Kidney epithelial cell (primary cell): Measurements from ENCODE around the gene TRUB1. TPM values are rescaled to one million over a fixed set of nuclear protein-coding genes. Genes with fewer than 3 reads are reported as not detected.

Experiments
- DNase-seq: peaks from one replicate; pipeline ENCODE4 v3.0.0-alpha.2; 2010; ENCODE audit warnings: low read depth
- H3K27me3 ChIP-seq: 2 replicates; pipeline ENCODE4 v1.6.0; 2011; ENCODE audit warnings: low read length; ENCODE audit not compliant: control insufficient read depth, insufficient read depth
- H3K36me3 ChIP-seq: 2 replicates; pipeline ENCODE4 v1.5.1; 2011; ENCODE audit warnings: low read length; ENCODE audit not compliant: control insufficient read depth, insufficient read depth
- H3K4me3 ChIP-seq: 2 replicates; pipeline ENCODE4 v1.5.1; 2011; ENCODE audit warnings: low read depth, mild to moderate bottlenecking, control low read depth, low read length
- CTCF ChIP-seq: IDR thresholded peaks from 2 replicates; pipeline ENCODE4 v1.5.1; 2011; ENCODE audit warnings: mild to moderate bottlenecking, moderate library complexity, low read length, control low read depth, inconsistent platforms; ENCODE audit not compliant: insufficient read depth, poor library complexity, severe bottlenecking
- total RNA-seq: library from RNA; depleted of rRNA; stranded (reverse); fragments of >200 nt; gene quantifications from 2 replicates; pipeline ENCODE4 v1.2.3, GENCODE V29; 2015

The TRUB1 gene
- total RNA-seq, 1 donor from 2014 or later: 31.5 TPM

DNA sequence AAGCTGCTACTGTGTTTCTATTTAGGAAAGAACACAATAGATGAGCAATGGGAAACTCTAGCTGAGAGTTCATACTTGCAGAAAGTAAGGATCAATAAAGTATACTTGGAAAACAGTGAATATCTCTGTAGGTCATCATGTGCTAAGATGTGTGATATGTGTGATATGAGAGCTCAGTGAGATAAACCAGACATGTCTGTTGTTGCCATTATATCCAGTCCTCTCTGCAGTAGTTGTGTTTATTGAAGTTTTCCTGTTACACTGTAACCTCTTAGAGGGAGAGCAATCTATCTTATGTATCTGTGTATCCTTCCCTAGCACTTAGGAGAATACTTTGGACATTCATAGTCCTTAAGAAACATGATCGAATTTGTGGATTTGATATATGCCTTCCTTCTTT, 19.1 kb downstream of the TRUB1 start:
- no peak for TF ChIP-seq CTCF
- DNase-seq: no peak
- Histone ChIP-seq H3K27me3 (no peaks in the 10 kb centered on the region), H3K36me3 (no peaks in the 10 kb centered on the region), H3K4me3 (no peak overlapping the region)

- Histone ChIP-seq H3K4me3 (no peak overlapping the region), H3K36me3 (no peaks in the 10 kb centered on the region), H3K27me3 (no peaks in the 10 kb centered on the region)
- TF ChIP-seq CTCF: no peak
- DNase-seq: no peak
Measured at GRCh38 chr10:114957673-114958072, 19.7 kb downstream of the TRUB1 start.

DNA sequence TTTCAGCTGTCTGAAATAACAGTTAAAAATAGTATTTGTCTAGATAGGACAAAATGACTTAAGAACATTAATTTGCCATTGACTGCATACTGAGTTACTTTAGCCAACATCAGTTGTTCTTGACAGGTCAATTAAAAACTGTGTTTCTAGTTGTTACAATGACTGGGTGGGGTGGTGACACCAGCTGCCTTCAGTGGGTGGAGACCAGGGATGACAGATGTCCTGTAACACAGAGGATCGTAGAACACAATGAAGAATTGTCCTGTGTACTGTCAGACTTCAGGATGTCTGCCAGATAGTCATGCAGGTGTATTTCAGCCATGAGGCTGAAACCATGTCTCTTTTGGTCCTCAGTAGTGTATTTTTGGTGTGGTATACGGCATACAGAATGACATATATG, 24.4 kb downstream of the TRUB1 start:
- no peak for TF ChIP-seq CTCF
- H3K4me3 ChIP-seq: no peak overlapping the region
- H3K27me3 ChIP-seq: no peaks in the 10 kb centered on the region
- no peak for DNase-seq
- no peaks in the 10 kb centered on the region for H3K36me3 ChIP-seq

GRCh38 chr10:114963908-114964307, 25.9 kb downstream of the TRUB1 start:
- no peak for DNase-seq
- Histone ChIP-seq H3K27me3 (no peaks in the 10 kb centered on the region), H3K4me3 (no peak overlapping the region), H3K36me3 (no peaks in the 10 kb centered on the region)
- TF ChIP-seq CTCF: no peak

DNA sequence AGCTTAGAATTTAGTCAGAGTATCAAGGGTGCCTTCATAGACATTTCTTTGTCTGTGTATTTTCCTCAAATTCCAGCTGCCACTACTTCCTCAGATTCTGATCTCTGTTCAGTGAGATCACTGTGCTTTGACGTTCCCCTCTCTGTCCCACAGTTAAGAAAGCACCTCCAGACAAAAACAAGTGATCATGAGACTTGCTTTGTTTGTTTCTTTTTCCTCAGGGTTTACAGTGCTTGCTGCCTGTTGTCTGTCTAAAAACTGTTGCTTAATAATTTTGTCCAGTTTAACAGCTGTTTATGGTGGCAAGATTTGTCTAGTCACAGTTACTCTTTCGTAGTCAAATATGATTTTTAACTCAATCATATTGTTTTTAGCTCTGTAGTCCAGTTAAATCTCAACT, 29.1 kb downstream of the TRUB1 start:
- H3K27me3 ChIP-seq: no peaks in the 10 kb centered on the region
- TF ChIP-seq CTCF: no peak
- H3K4me3 ChIP-seq: no peak overlapping the region
- no peaks in the 10 kb centered on the region for H3K36me3 ChIP-seq
- no peak for DNase-seq

DNA sequence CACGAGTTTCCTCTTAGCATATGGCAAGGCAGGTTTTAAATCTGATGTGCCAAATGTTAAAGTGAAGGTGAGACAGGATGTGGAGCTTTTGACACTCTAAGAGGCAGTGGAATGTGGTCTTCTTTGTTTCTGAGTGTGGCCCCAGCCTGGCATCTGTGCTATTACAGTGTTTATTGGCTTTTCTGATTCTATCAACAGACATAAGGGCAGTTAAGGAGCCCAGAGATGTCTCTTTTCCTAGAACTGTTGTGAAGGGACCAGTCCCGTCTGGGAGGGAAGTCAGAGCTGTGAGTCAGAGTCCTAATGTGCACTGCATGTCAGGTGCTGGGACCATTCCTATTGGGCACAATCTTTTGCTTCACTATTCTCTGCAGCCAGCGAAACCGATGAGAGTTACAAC, 32.5 kb downstream of the TRUB1 start:
- no peaks in the 10 kb centered on the region for H3K36me3 ChIP-seq
- no peak for DNase-seq

More for the DNA sequence above, 32.5 kb downstream of the TRUB1 start:
- no peaks in the 10 kb centered on the region for H3K27me3 ChIP-seq
- TF ChIP-seq CTCF: no peak
- no peak overlapping the region for H3K4me3 ChIP-seq
